ENCODE data around the gene COL15A1. TPM values are rescaled to one million over a fixed set of nuclear protein-coding genes. Genes with fewer than 3 reads are reported as not detected.

COL15A1 gene
- 0.72 TPM for polyA plus RNA-seq (2012; ENCODE audit: insufficient read length, low read depth)

DNA sequence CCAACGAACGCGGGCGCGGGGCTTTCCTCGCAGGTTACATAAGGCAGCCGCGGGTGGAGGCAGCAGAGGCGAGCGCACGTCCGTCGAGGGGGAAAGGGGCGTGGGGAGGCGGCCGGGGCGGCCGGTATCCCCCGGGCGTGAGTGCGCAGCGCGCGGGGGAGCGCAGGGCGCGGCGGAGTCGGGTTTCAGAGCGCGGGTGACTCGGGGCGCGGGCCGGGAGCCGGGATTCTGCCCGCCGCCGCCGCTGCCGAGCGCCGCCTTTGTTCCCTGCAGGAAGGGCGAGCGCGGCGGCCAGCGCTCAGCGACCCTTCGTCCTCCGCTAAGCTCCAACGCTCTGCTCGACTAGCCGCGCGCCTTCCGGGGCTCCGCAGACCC is at the start of gene COL15A1:
TSS of gene COL15A1 (plus strand) at position 226 of the 375 bp plus-strand sequence. CDS start 155 bp downstream, outside the sequence.
- TF ChIP-seq SIN3A (IDR thresholded peaks at IDR 0.05; ENCODE audit: borderline replicate concordance, insufficient read depth, low read length), result no peak

DNA sequence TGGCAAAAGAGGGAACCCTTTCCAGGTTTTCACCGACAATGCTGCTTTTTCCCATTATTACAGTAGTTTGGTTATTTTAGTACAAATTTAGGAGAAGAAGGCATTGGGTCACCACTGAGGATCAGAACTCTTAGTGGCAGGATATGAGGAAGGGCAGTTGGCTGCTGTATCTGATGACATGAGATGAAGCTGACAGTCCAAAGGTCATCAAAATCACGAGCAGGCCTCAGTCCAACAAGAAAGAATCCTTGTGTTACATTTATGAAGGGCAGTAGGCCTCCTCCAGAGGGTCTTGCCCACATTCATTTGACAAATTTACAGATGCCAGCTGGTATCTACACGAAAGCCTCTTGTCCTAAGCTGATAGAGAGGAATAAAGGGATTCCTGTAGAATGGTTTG is 49.5 kb upstream of the COL15A1 start:
- TF ChIP-seq FOXP2 (optimal IDR thresholded peaks at IDR 0.05; ENCODE audit: borderline replicate concordance, extremely low read depth, extremely low read length, insufficient read depth), result no peak
- no peak for TF ChIP-seq POLR2AphosphoS5 (IDR thresholded peaks at IDR 0.05; ENCODE audit: low read depth, low read length)
- no peak for TF ChIP-seq TAF1 (IDR thresholded peaks at IDR 0.05; ENCODE audit: borderline replicate concordance, insufficient read depth, low read length)
- no peak for TF ChIP-seq SIN3A (IDR thresholded peaks at IDR 0.05; ENCODE audit: borderline replicate concordance, insufficient read depth, low read length)
- TF ChIP-seq, protein P1, sequence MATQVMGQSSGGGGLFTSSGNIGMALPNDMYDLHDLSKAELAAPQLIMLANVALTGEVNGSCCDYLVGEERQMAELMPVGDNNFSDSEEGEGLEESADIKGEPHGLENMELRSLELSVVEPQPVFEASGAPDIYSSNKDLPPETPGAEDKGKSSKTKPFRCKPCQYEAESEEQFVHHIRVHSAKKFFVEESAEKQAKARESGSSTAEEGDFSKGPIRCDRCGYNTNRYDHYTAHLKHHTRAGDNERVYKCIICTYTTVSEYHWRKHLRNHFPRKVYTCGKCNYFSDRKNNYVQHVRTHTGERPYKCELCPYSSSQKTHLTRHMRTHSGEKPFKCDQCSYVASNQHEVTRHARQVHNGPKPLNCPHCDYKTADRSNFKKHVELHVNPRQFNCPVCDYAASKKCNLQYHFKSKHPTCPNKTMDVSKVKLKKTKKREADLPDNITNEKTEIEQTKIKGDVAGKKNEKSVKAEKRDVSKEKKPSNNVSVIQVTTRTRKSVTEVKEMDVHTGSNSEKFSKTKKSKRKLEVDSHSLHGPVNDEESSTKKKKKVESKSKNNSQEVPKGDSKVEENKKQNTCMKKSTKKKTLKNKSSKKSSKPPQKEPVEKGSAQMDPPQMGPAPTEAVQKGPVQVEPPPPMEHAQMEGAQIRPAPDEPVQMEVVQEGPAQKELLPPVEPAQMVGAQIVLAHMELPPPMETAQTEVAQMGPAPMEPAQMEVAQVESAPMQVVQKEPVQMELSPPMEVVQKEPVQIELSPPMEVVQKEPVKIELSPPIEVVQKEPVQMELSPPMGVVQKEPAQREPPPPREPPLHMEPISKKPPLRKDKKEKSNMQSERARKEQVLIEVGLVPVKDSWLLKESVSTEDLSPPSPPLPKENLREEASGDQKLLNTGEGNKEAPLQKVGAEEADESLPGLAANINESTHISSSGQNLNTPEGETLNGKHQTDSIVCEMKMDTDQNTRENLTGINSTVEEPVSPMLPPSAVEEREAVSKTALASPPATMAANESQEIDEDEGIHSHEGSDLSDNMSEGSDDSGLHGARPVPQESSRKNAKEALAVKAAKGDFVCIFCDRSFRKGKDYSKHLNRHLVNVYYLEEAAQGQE (IDR thresholded peaks at IDR 0.05; ENCODE audit: insufficient read depth in 1 of 2, low read depth in 2 of 2, low read length in 2 of 2), result no peak

DNA sequence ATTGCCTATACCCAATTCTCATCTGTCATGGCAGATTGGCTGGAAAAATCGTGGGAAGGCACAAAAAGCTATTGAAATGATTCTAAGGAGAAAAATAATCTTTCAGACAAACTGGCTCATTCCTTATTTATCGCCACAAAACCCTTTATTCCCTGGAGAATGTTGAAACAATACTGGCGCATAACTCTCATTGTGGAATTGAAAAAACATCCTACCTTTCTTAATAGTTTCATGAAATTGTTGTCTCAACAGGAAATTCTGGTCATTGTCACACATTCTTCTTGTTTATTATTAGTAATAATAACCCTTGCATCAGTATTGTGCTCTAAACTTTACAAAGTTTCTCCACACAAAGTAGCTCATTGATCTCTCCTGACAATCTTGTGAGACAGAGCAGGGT is 48.9 kb upstream of the COL15A1 start:
- TF ChIP-seq TAF1 (IDR thresholded peaks at IDR 0.05; ENCODE audit: borderline replicate concordance, insufficient read depth, low read length) (no peak), SIN3A (IDR thresholded peaks at IDR 0.05; ENCODE audit: borderline replicate concordance, insufficient read depth, low read length) (no peak), FOXP2 (optimal IDR thresholded peaks at IDR 0.05; ENCODE audit: borderline replicate concordance, extremely low read depth, extremely low read length, insufficient read depth) (no peak), POLR2AphosphoS5 (IDR thresholded peaks at IDR 0.05; ENCODE audit: low read depth, low read length) (no peak)
- TF ChIP-seq, protein P1 (IDR thresholded peaks at IDR 0.05; ENCODE audit: insufficient read depth in 1 of 2, low read depth in 2 of 2, low read length in 2 of 2), result no peak

DNA sequence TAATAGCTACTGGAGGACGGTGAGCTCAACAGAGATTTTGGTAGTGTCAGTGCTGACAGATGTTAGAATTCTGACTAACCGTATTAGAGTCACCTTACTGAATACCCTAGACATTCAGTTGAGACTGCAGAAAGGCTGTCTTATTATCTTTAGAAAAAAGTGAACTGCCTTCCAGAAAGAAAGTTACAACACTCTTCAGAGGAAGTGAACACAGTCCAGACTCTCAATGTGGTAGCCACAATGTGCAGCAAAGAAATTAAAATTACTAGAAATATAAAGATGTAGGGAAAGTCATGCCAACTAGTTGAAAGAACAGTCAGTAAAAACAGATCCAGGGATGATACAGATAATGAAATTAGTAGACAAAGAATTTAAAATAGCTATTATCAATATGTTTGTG is 47.1 kb upstream of the COL15A1 start:
- TF ChIP-seq FOXP2 (optimal IDR thresholded peaks at IDR 0.05; ENCODE audit: borderline replicate concordance, extremely low read depth, extremely low read length, insufficient read depth) (no peak), TAF1 (IDR thresholded peaks at IDR 0.05; ENCODE audit: borderline replicate concordance, insufficient read depth, low read length) (no peak), POLR2AphosphoS5 (IDR thresholded peaks at IDR 0.05; ENCODE audit: low read depth, low read length) (no peak), SIN3A (IDR thresholded peaks at IDR 0.05; ENCODE audit: borderline replicate concordance, insufficient read depth, low read length) (no peak)
- TF ChIP-seq, protein P1 (IDR thresholded peaks at IDR 0.05; ENCODE audit: insufficient read depth in 1 of 2, low read depth in 2 of 2, low read length in 2 of 2), result no peak

DNA sequence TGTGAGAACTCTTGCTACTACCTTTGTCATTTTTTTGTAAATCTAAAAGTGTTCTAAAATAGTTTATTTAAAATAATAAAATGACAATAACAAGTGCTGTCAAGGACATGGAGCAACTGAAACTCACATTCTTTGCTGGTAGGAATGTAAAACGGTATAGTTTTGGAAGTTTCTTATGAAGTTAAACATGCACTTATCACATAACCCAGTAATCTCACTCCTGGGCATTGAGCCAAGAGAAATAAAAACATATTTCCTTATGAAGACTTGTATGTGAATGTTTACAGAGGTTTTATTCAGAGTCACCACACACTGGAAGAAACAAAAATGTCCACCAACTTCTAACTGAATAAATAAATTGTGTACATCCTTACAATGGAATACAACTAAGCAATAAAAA is 46.0 kb upstream of the COL15A1 start:
- TF ChIP-seq FOXP2 (optimal IDR thresholded peaks at IDR 0.05; ENCODE audit: borderline replicate concordance, extremely low read depth, extremely low read length, insufficient read depth) (no peak), TAF1 (IDR thresholded peaks at IDR 0.05; ENCODE audit: borderline replicate concordance, insufficient read depth, low read length) (no peak), SIN3A (IDR thresholded peaks at IDR 0.05; ENCODE audit: borderline replicate concordance, insufficient read depth, low read length) (no peak), POLR2AphosphoS5 (IDR thresholded peaks at IDR 0.05; ENCODE audit: low read depth, low read length) (no peak)
- TF ChIP-seq, protein P1 (IDR thresholded peaks at IDR 0.05; ENCODE audit: insufficient read depth in 1 of 2, low read depth in 2 of 2, low read length in 2 of 2), result no peak
